GM12878 (cell line): ENCODE data around the gene VRK3. TPM values are rescaled to one million over a fixed set of nuclear protein-coding genes. Genes with fewer than 3 reads are reported as not detected.

ENCODE experiments used
- ATAC-seq: fragments of 200-7000 bp; cut with Tn5 transposase; 3 replicates; pipeline ENCODE4 v1.9.1; 2020; ENCODE audit warnings: mild to moderate bottlenecking, moderate library complexity
- BruUV-seq: library from RNA; stranded (reverse); fragments of 400-500 nt; replicated peaks from 2 replicates; lab custom pipeline; 2021; lab: Mats Ljungman, UMichigan
- CTCF ChIA-PET: fragments of 300-600 bp; sonication (Branson Sonifier 250); formaldehyde crosslinking; extraction: SDS; loops from one replicate; lab custom pipeline; 2021; ENCODE audit warnings: inconsistent platforms; lab: Yijun Ruan, JAX
- POLR2A ChIA-PET: fragments of 350-600 bp; formaldehyde crosslinking; extraction: SDS; loops from one replicate; lab custom pipeline; 2021; ENCODE audit warnings: inconsistent platforms; lab: Charles Lee
- RAD21 ChIA-PET: fragments of 300-600 bp; sonication (Branson Sonifier 250); formaldehyde crosslinking; loops from one replicate; lab custom pipeline; 2023; ENCODE audit warnings: antibody characterized with exemption; ENCODE audit not compliant: unreplicated experiment; lab: Charles Lee
- SMC1A ChIA-PET: fragments of 300-600 bp; sonication (Branson Sonifier 250); formaldehyde crosslinking; loops from one replicate; lab custom pipeline; 2023; ENCODE audit not compliant: unreplicated experiment, uncharacterized antibody; lab: Charles Lee
- DNase-seq: peaks from one replicate; pipeline ENCODE4 v3.0.0-alpha.2; 2011; ENCODE audit warnings: low read depth, low spot score
- FAIRE-seq: peaks from 3 replicates; lab custom pipeline; 2011; peaks lifted over from hg19 to GRCh38; lab: Jason Lieb, UNC
- H2AFZ ChIP-seq: 2 replicates; pipeline ENCODE4 v1.6.0; 2011; ENCODE audit warnings: low read depth, low read length, control low read depth; ENCODE audit not compliant: control insufficient read depth
- H3K27ac ChIP-seq: 2 replicates; pipeline ENCODE4 v1.5.1; 2011; ENCODE audit warnings: control low read depth; ENCODE audit not compliant: control insufficient read depth, insufficient read depth
- H3K27me3 ChIP-seq, 2 experiments: replicated peaks in 1 of 2; 2 replicates each; pipeline versions ENCODE4 v1.6.0 to v1.6.1; 2011; ENCODE audit warnings: low read length in 1 of 2; ENCODE audit not compliant: control insufficient read depth in 2 of 2, insufficient read depth in 2 of 2
- H3K36me3 ChIP-seq, 2 experiments: 2 replicates each; pipeline ENCODE4 v1.5.1; 2011; ENCODE audit warnings: low read length in 1 of 2; ENCODE audit not compliant: control insufficient read depth in 2 of 2, insufficient read depth in 2 of 2
- H3K4me1 ChIP-seq: 2 replicates; pipeline ENCODE4 v1.6.1; 2011; ENCODE audit warnings: mild to moderate bottlenecking, low read length, moderate library complexity, mixed read lengths; ENCODE audit not compliant: control insufficient read depth, insufficient read depth
- H3K4me2 ChIP-seq: 2 replicates; pipeline ENCODE4 v1.6.0; 2011; ENCODE audit warnings: control low read depth; ENCODE audit not compliant: control insufficient read depth, insufficient read depth
- H3K4me3 ChIP-seq: fragments of 200-600 bp; sonication (generic); 2 replicates; pipeline ENCODE4 v1.5.1; 2016
- H3K79me2 ChIP-seq: 2 replicates; pipeline ENCODE4 v1.6.0; 2011; ENCODE audit warnings: low read length; ENCODE audit not compliant: control insufficient read depth, insufficient read depth
- H3K9ac ChIP-seq: 2 replicates; pipeline ENCODE4 v1.8.0; 2011; ENCODE audit warnings: low read length, control low read depth, mixed read lengths; ENCODE audit not compliant: control insufficient read depth, insufficient read depth
- H3K9me3 ChIP-seq: replicated peaks from 3 replicates; pipeline ENCODE4 v1.5.1; 2011; ENCODE audit warnings: mild to moderate bottlenecking, low read length; ENCODE audit not compliant: control insufficient read depth, insufficient read depth
- H4K20me1 ChIP-seq: 2 replicates; pipeline ENCODE4 v1.6.0; 2011; ENCODE audit not compliant: control insufficient read depth, insufficient read depth
- BMI1 ChIP-seq: fragments of 450-650 bp; IDR thresholded peaks from 2 replicates; pipeline ENCODE4 v1.6.1; 2016; ENCODE audit warnings: mild to moderate bottlenecking, moderate library complexity, borderline replicate concordance
- IKZF1 ChIP-seq: fragments of 450-650 bp; conservative IDR thresholded peaks from 2 replicates; pipeline ENCODE4 v1.6.1; 2017; ENCODE audit warnings: antibody characterized with exemption, mild to moderate bottlenecking
- KAT2A ChIP-seq: conservative IDR thresholded peaks from 2 replicates; pipeline ENCODE4 v1.6.1; 2011; ENCODE audit warnings: low read depth, low read length; ENCODE audit not compliant: control insufficient read depth
- SP1 ChIP-seq: IDR thresholded peaks from one replicate; pipeline ENCODE4 v1.6.1; 2011; ENCODE audit warnings: low read depth, low read length
- TCF12 ChIP-seq: IDR thresholded peaks from 2 replicates; pipeline ENCODE4 v1.6.1; 2011; ENCODE audit warnings: low read depth, mild to moderate bottlenecking, low read length
- ZNF622 ChIP-seq: fragments of 450-650 bp; IDR thresholded peaks from 2 replicates; pipeline ENCODE4 v1.6.1; 2017; ENCODE audit warnings: mild to moderate bottlenecking, inconsistent platforms
- WGBS: methylation state at CpG from one replicate; pipeline ENCODE4 v1.1.6; 2016; ENCODE audit warnings: low lambda C conversion rate; ENCODE audit not compliant: insufficient replicate concordance, insufficient coverage; ENCODE audit errors: missing lambda C conversion rate; 5-methylcytosine and 5-hydroxymethylcytosine counted together
- in situ Hi-C: fragments of 300-500 bp; cut with MboI; formaldehyde crosslinking; loops from 9 replicates; pipeline ENCODE4 v1.14.3; 2018; ENCODE audit warnings: mixed read lengths
- intact Hi-C: fragments of 100-400 bp; cut with micrococcal nuclease; formaldehyde crosslinking; loops from one replicate; pipeline ENCODE4 v1.14.2; 2022; ENCODE audit not compliant: unreplicated experiment
- polyA plus RNA-seq, 11 experiments: library from polyadenylated mRNA; depleted of rRNA in 4 of 11; unstranded in 6 of 11; stranded (reverse) in 5 of 11; fragments of >200 nt; fragmentation: Nextera tagmentation in 4 of 11; fragmentation: Illumina TruSeq in 1 of 11; extraction: Ambion mirVana in 4 of 11; extraction: Trizol in 1 of 11; gene quantifications; 1 replicate in 1 of 11; 2 replicates in 10 of 11; pipeline versions ENCODE4 v1.2.1 to v1.2.3, GENCODE V29; 2011 to 2016; ENCODE audit warnings: inconsistent platforms in 2 of 11, missing spikeins in 2 of 11, low read depth in 1 of 11
- total RNA-seq, 4 experiments: library from RNA; depleted of rRNA in 3 of 4; stranded (reverse); fragments of >200 nt in 3 of 4; fragmentation: Illumina TruSeq in 1 of 4; extraction: Trizol in 1 of 4; gene quantifications; 2 replicates each; pipeline versions ENCODE4 v1.2.1 to v1.2.3, GENCODE V29; 2013 to 2021
- TF ChIP-seq, protein P1 (sequence below): IDR thresholded peaks from 2 replicates; pipeline ENCODE4 v1.6.1; 2012; ENCODE audit warnings: low read length, inconsistent platforms
- TF ChIP-seq, protein P2 (sequence below): IDR thresholded peaks from 2 replicates; pipeline ENCODE4 v1.6.1; 2011; ENCODE audit warnings: low read depth, mild to moderate bottlenecking, low read length, moderate library complexity, borderline replicate concordance; ENCODE audit errors: extremely low read depth

The VRK3 gene
- total and polyA plus RNA-seq, 10 of the 15 experiments (the other 5 are each of a cell fraction or from before 2014, with no cell fraction given): 17.3 to 61.9 (median 35.5) TPM

DNA sequence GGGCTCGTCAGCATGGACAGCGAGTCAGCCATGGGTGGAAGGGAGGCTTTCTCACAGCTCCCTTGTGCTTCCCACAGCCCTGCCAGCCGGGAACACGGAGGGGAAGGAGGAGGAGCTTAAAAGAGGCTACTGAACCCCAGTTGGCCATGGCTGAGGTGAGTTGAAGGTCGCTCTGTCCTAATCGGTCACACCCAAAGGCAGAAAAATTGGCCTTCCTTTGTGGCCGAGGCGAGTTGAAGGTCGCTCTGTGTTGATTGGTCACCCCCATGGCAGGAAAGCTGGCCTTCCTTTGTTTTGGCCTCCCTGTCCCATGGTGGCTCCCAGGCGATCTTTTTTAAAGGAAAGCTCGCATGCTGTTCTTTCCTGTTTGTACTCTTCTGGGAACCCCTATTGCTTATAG, 5.8 kb upstream of the VRK3 start:
- Histone ChIP-seq H3K27ac (no peak overlapping the region), H2AFZ (no peak overlapping the region), H3K4me1 (peaks cover 10% of the 10 kb centered on the region; the same call in 1 of the 2 replicates), H3K36me3 (peaks cover 2 to 17% of the 10 kb centered on the region in 2 experiments; a peak in 3 of 4 replicates), H3K4me3 (no peak overlapping the region), H3K79me2 (peaks cover 16% of the 10 kb centered on the region), H3K9me3 (no peaks in the 10 kb centered on the region; the same call in 2 of the 3 replicates), H3K9ac (no peak overlapping the region), H3K27me3 (no peaks in the 10 kb centered on the region), H4K20me1 (no peaks in the 10 kb centered on the region), H3K4me2 (no peak overlapping the region)
- ChIA-PET CTCF (no interaction called here), POLR2A (no interaction called here), SMC1A (interaction anchor here (1.8 kb wide), 1 partner anchor 105 kb away, joined by 4 read pairs; no protein-coding TSS in a partner anchor), RAD21 (no interaction called here)
- in situ Hi-C loops (no loop called here), intact Hi-C loops (no loop called here)
- no peak for DNase-seq
- no peak for TF ChIP-seq TCF12
- TF ChIP-seq BMI1: no peak
- TF ChIP-seq KAT2A: no peak
- TF ChIP-seq SP1: no peak
- TF ChIP-seq IKZF1: no peak
- TF ChIP-seq, protein P1, sequence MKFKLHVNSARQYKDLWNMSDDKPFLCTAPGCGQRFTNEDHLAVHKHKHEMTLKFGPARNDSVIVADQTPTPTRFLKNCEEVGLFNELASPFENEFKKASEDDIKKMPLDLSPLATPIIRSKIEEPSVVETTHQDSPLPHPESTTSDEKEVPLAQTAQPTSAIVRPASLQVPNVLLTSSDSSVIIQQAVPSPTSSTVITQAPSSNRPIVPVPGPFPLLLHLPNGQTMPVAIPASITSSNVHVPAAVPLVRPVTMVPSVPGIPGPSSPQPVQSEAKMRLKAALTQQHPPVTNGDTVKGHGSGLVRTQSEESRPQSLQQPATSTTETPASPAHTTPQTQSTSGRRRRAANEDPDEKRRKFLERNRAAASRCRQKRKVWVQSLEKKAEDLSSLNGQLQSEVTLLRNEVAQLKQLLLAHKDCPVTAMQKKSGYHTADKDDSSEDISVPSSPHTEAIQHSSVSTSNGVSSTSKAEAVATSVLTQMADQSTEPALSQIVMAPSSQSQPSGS: no peak
- TF ChIP-seq, protein P2, sequence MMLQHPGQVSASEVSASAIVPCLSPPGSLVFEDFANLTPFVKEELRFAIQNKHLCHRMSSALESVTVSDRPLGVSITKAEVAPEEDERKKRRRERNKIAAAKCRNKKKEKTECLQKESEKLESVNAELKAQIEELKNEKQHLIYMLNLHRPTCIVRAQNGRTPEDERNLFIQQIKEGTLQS: no peak
- TF ChIP-seq ZNF622: no peak
- no peak for FAIRE-seq
- no TSS peak for BruUV-seq
- ATAC-seq: no peak
- 95% methylated on average over 10 of the region's 11 CpGs for WGBS
